Fibroblast of skin of right quadriceps (primary cell): ENCODE measurements around the gene ZDHHC21.

Experiments used
- DNase-seq: peaks from one replicate; pipeline ENCODE4 v3.0.0-alpha.2; 2013

Gene ZDHHC21

DNA sequence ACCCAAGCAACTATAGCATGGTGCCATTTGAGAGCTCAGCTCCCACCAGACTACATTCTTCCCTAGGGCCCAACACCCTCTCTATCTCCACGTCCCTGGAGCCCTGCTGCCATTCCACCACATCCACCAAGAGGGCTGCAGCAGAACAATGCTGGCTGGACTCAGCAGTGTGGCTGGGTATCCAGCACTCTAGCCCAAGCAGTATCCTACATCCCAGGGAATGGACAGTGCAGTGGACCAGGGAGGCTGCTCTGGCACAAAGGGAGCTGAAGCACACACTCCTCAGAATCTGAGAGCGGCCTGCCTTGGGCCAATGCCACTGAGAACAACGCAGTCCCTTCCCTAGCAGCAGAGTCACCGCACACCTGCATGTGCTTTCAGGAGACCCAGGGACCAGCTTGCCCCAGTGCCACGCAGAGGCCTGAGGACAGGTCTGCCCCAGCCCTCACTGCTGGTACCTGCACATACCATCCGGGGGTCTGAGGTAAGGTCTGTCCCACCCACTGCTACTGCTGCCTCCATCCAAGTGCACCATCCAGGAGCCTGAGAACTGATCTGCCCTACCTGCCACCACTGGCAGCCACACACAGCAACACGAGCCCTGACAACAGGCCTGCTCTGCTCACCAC, 95.9 kb downstream of the ZDHHC21 start:
- no peak for DNase-seq

- DNase-seq: no peak
These were observed 99.8 kb downstream of the ZDHHC21 start for GRCh38 chr9:14593406-14593805.

DNA sequence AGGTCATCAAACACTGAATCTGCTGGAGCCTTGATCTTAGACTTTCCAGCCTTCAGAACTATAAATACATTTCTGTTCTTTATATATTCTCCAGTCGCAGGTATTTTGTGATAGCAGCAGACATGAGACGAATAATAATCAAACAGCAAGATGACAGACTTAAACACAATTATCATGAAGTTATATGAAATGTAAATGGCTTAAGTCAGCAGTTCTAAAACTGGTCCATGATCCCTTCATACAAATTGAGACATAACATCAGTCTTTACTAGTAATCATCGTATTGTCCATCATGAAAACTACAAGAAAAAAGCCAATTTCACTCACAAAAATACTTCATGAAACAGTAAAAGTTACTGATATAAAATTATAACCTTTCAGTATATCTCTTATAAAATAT, 101.8 kb downstream of the ZDHHC21 start:
- DNase-seq: no peak

DNA sequence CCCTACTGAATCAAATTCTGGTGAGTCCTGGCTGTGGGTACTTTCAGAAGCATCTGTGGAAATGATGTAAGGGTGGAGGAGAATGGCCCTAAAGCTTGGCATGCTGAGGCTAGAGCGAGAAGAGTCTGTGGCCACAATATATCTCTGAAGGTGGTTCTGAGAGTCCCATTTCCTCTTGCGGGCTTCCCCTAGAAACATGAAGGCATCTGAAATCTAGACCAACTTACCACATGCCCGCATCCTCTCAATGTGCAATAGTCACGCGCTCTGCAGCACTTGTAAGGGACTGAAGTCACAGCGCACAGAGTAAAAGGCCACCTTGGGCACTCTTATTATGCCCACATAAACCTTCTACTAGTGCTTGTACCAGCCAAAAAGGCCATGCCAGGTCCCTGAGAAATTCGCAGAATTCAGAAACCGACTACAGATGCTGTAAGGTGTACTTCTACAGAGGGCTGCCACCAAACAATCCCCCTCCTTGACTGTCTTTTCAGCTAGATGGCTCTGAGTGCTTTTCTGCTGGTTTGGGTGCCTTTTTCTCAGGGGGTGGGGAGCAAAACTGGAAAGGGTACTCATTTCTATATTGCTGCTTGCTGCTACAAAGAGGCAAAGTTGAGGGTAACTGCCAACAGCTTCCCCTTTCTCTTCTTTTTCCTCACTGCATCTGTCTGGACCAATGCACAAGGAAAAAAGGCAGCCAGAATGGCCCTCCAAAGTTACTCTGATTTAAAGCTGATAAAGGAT, 107.3 kb downstream of the ZDHHC21 start:
- DNase-seq: no peak

- no peak for DNase-seq
These were observed 108.7 kb downstream of the ZDHHC21 start for GRCh38 chr9:14584571-14584970.

GRCh38 chr9:14578030-14578429, 115.2 kb downstream of the ZDHHC21 start:
- DNase-seq: no peak

GRCh38 chr9:14574173-14574572, 119.1 kb downstream of the ZDHHC21 start:
- no peak for DNase-seq

DNA sequence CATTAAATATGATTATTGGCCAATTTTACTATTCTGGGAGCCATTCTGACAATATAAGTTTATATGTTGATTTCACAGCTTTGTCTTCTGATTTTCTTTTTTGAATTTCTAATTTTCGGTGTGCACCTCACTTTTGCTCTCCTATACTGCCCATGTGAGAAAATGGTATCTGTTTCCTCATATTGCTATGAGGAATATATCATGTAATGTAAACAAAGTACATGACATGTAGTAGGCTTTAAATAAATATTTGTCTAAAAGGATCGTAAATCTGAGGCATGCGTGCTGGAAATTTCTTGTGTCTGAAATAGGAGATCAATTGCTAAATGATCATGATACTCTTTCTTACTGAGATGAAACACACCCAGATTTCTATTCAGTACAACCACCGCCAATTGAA, 119.9 kb downstream of the ZDHHC21 start:
- DNase-seq: no peak

GRCh38 chr9:14565352-14566016, 127.7 kb downstream of the ZDHHC21 start:
- DNase-seq: no peak

- DNase-seq: no peak
These were observed 129.2 kb downstream of the ZDHHC21 start for GRCh38 chr9:14563902-14564624.

DNA sequence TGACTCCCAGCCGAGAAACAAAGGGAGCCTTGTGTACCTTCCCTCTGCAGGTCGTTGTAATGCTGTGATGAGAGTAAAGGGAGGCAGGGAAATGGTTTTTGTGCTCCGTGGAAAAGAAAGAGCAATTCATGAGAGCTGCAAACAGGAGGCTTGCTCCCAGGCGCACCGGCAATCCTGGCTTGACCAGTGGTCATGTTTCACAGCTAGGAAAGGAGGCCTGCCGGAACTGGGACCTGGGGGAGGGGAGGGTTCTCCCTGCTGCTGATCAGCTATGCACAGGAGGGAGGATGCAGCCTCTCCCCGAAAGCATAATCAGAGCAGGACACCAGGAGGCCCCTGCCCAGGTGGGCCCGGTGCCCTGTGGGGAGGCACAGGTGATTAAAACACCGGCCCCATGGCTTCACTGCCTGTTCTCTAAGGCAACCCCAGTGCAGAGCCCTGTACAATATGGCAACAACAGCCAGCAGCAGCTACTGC, 131.3 kb downstream of the ZDHHC21 start:
- DNase-seq: no peak
